CD4-positive, alpha-beta T cell treated with Interleukin-21 for 1 hour (primary cell): Measurements from ENCODE around the gene LCAT.
"Not testable (repeated sequence)": the region's sequence is repeated elsewhere in the genome, so short reads cannot be mapped to it uniquely, and the experiment has no call there.

Experiments used
- DNase-seq: peaks from one replicate; pipeline ENCODE4 v3.0.0-alpha.2; 2020

LCAT gene

DNA sequence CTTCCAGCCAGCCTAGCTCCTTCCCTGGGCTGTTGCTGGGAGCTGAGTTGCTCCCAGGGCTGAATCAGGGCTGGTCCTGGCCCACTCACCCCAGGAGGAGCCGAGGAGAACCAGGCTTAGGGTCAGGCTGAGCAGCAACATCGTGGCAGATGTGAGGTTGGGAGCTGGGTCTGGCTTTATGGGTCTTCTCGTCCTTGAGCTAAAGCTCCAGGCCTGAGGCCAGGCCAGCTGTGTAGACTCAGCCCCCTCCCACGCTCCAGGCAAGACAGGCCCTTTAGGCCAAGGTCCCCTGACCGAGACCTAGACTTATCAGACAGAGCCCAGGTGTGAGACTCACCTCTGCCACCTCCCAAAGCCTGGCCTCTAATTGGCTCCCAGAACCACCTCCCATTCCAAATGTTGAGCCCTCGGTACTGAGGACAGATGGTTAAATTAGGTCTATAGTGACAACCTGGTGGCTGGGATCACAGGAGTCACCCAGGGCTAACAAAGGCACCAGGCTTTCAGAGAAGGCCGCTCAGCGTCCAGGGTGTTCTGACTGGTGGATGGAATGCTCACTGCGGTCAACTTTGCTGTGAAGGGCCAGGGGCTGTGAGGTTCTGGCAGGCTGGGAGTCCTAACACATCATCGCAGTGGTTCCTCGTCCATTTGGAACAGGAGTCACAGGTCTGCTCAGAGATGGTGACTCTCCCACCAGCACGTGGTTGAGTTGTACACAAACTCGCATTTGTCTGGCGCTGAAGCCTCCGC is 12.0 kb downstream of the LCAT start, which contains the start of gene CTRL:
Gene CTRL (minus strand): TSS at position 151 of the 750 bp plus-strand sequence. CDS start 10 bp downstream, at position 141.
- no peak for DNase-seq

GRCh38 chr16:67930678-67931211 is 13.2 kb downstream of the LCAT start:
- no peak for DNase-seq

- DNase-seq, result no peak
Observed at GRCh38 chr16:67930191-67930590, 13.7 kb downstream of the LCAT start.

GRCh38 chr16:67928561-67929364 is 15.2 kb downstream of the LCAT start:
- DNase-seq, result peak; percentile 81

DNA sequence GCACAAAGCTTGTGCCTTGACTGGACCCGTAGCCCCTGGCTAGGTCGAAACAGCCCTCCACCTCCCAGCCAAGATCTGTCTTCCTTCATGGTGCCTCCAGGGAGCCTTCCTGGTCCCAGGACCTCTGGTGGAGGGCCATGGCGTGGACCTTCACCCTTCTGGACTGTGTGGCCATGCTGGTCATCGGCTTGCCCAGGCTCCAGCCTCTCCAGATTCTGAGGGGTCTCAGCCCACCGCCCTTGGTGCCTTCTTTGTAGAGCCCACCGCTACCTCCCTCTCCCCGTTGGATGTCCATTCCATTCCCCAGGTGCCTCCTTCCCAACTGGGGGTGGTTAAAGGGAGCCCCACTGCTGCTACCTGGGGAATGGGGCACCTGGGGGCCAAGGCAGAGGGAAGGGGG is 15.8 kb downstream of the LCAT start:
- DNase-seq, result no peak

- no peak for DNase-seq
Observed at GRCh38 chr16:67927131-67927941, 16.6 kb downstream of the LCAT start.

DNA sequence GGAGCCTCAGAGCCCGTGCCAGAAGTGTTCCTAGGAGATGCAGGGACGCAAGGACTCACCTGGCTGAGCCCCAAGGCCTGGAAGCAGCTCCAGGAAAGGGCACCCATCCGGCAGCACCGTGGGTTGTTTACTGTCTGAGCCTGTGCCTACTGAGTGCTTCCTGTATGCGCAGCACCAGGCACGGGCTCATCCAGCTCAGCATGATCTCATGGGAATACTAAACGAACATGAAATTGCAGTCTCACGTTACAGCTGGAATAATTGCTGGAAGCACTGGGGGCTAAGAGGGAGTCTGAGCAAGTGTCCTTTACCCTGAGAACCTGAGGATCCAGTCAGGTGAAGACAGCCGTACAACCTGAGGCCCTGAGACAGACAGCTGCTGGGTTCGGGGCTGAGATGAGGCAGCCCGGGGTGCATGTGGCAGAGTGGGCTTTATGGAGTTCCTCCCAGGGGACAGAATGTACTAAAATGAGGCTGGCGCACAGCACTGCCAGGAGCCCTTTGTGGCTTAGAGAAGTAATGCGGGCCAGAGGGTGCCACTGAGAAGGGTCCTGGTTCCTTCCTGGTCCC is 17.7 kb downstream of the LCAT start:
- no peak for DNase-seq

- DNase-seq, result no peak
Observed at GRCh38 chr16:67924140-67924906, 19.6 kb downstream of the LCAT start.

DNA sequence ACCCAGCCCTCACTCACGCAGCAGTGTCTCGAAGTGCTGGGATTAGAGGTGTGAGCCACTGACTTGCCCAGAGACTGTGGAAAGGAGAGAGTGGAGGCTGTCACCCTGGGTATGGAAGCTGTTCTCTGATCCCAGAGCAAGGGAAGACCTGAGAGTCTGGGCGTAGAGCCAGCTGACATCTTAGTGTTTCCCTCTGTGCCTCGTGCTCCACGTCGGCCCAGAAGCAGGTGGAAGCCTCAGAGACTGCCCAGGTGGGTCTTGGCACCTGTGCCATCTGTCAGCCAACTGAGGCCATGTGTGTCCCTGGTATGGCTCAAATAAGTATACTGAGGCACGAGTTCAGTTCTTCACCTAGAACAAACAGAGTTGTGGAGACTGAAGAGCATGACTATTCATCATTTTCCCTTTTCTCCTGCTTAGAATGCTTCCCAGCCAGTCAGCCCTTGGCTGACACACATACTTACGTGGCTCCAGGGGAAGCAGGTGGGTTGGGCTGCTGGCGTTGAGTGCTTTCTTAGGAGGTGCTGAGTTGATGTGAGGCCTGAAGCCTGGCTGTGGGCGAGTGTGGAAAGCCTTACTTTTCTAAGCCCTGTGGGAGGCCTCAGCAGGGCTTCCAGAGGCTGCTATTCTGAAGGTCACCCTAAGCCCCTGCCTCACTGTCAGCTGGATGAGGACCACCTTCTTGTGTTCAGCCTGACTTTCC is 20.4 kb downstream of the LCAT start:
- DNase-seq, result no peak

DNA sequence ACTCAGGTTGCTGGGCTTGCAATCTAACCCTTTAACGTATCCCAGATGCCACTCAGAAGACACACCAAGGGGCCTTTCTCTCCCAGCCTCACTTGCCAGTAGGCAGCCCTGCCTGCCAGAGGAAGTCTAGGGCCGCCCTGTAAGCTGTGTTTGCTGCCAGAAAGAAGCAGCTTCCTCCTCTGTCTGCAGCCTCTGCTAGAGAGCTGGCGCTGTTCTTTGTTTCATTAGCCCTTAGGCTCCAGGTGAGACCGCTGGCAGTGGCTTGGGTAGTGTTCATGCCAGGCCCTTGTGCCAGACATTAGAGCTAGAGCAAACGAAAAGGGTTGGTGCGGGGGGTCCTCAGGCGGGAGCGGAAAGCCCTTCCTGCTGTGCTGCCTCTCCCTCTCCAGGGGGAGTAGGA is 21.2 kb downstream of the LCAT start:
- no peak for DNase-seq

- no peak for DNase-seq
Observed at GRCh38 chr16:67922221-67922620, 21.7 kb downstream of the LCAT start.

DNA sequence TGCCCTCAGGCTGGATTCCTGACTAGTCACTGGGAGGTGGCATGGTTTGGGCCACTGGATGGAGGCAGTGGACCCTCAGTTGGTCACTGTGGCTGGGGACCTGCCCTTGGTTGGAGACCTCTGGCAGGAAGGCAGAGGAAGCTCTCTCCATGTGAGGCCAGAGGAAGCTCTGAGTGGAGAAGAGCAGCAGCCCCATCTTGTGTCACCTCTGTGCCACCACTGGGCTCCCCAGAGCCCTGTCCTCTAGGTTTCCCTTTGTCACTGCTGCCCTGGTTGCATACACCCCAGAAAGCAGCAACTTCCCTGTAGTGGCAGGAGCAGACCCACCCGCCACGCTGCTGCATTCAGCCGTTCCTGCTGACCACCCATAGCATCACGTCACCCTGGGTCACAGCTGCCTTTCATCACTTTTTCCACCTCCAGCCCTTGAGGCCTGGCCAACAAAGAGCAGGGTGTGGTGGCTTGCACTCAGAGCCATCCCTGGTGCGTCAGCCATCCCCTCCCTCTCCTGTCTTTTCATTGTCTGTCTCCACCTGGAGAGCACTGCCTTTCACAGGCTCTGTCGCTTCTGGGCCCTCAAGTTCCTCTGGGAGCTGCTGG is 24.2 kb downstream of the LCAT start:
- DNase-seq, result no peak

GRCh38 chr16:67917852-67918236 is 26.1 kb downstream of the LCAT start:
- DNase-seq, result no peak

DNA sequence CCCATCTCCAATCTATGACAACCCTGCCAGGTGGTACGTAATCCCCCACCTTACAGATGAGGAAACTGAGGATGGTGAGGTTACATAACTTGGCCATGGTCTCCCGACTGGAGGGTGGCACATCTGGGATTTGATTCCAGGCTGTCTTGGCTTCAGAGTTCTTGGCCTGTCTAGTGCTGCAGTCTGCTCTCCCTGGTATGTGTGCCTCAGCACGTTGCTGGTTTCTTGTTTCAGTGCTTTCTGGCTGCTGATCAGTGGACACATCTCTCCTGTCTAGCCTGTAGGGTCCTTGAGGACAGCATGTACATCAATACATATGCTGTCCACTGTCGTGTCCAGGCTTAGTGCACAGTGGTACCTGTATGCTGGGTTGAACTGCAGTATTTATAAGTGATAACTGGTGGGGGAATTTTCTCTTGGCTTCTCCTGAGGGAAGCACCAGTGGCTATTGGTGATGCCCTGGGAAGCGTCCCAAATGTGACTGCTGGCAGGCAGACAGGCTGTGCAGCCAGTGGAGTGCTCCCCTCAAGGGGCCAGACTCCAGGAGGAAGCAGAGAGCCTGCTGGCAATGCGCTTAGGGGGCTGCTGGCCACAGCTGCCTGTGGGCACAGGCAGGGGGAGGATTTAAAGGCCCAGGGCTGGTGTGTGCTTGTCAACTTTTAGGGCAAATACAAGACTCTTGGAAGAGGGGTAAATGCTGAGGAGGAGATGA is 26.6 kb downstream of the LCAT start:
- DNase-seq, result no peak

GRCh38 chr16:67915831-67916723 is 27.8 kb downstream of the LCAT start:
- no peak for DNase-seq

DNA sequence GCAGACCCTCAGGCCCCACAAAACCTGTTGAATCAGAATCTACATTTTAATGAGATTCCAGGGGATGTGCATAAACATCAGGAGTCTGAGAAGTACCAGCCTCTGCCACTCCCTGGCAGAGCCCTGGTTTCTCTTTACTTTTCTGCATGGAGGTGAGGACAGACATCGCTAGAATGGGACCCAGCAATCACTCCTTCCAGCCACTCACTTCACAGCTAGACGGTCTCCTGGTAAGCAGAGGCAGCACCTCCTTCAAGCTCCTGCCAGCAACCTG is 28.5 kb downstream of the LCAT start:
- DNase-seq, result not testable (repeated sequence)

GRCh38 chr16:67914758-67915495 is 29.0 kb downstream of the LCAT start:
- DNase-seq, result no peak

- DNase-seq, result no peak
Observed at GRCh38 chr16:67910158-67910557, 33.8 kb downstream of the LCAT start.
